Measurements from ENCODE around the gene ZEB1.

DNA sequence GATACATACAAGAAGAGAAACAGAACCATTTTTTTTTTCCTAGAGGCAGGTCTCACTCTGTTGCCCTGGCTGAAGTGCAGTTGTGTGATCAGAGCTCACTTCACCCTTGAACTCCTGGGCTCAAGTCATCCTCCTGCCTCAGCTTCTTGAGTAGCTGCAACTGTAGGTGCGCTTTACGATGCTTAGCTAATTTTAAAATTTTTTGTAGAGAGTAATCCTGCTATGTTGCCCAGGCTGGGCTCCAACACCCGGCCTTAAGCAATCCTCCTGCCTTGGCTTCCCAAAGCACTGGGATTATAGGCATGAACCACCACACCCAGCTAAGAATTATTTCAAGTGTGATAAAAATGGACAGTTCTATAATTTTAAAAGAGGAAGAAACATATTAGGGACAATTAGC, 5.6 kb upstream of the ZEB1 start:
- TF ChIP-seq POLR2A (IDR thresholded peaks at IDR 0.05; ENCODE audit: insufficient read depth in 1 of 2, low read depth in 2 of 2, low read length in 2 of 2), result no peak
- no peak for TF ChIP-seq ZNF501 (CRISPR knock-in tag; IDR thresholded peaks at IDR 0.05)
- no peak for TF ChIP-seq TAF1 (CRISPR knock-in tag; IDR thresholded peaks at IDR 0.05)
- TF ChIP-seq ETV6 (CRISPR knock-in tag; conservative IDR thresholded peaks at IDR 0.05), result no peak
- no peak for TF ChIP-seq HCFC1 (IDR thresholded peaks at IDR 0.05; ENCODE audit: low read depth, low read length)
